ENCODE results near the gene TC2N. TPM values are rescaled to one million over a fixed set of nuclear protein-coding genes. Genes with fewer than 3 reads are reported as not detected.
A peak's percentile ranks its signal among the peaks of the same experiment; 100 is the strongest.
"Not testable (repeated sequence)": the region's sequence is repeated elsewhere in the genome, so short reads cannot be mapped to it uniquely, and the experiment has no call there.

TC2N gene
- total RNA-seq, 4 donors from 2014 or later, result 19.9 to 38.6 (median 29.2) TPM

- ATAC-seq, result no peak
- Histone ChIP-seq H3K27ac (peak overlapping the region in 3 of 4 donors; percentile 1 to 72 (median 60)), H3K9me3 (no peaks in the 10 kb centered on the region), H3K27me3 (no peaks in the 10 kb centered on the region), H3K4me3 (no peak overlapping the region), H3K4me1 (peaks cover 0 to 44% (median 10%) of the 10 kb centered on the region in 3 donors), H3K36me3 (no peaks in the 10 kb centered on the region)
- TF ChIP-seq, protein P1, sequence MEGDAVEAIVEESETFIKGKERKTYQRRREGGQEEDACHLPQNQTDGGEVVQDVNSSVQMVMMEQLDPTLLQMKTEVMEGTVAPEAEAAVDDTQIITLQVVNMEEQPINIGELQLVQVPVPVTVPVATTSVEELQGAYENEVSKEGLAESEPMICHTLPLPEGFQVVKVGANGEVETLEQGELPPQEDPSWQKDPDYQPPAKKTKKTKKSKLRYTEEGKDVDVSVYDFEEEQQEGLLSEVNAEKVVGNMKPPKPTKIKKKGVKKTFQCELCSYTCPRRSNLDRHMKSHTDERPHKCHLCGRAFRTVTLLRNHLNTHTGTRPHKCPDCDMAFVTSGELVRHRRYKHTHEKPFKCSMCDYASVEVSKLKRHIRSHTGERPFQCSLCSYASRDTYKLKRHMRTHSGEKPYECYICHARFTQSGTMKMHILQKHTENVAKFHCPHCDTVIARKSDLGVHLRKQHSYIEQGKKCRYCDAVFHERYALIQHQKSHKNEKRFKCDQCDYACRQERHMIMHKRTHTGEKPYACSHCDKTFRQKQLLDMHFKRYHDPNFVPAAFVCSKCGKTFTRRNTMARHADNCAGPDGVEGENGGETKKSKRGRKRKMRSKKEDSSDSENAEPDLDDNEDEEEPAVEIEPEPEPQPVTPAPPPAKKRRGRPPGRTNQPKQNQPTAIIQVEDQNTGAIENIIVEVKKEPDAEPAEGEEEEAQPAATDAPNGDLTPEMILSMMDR (IDR thresholded peaks at IDR 0.05), result no peak
- TF ChIP-seq POLR2AphosphoS5 (IDR thresholded peaks at IDR 0.05) (no peak), EP300 (IDR thresholded peaks at IDR 0.05) (no peak), POLR2A (IDR thresholded peaks at IDR 0.05) (no peak)
- WGBS, 2 donors (ENCODE audit: low coverage in 1 of 2), result 30 to 56% methylated on average over 3 to 4 of the region's 4 CpGs
These were observed 32.5 kb upstream of the TC2N start for GRCh38 chr14:91899806-91900205.

DNA sequence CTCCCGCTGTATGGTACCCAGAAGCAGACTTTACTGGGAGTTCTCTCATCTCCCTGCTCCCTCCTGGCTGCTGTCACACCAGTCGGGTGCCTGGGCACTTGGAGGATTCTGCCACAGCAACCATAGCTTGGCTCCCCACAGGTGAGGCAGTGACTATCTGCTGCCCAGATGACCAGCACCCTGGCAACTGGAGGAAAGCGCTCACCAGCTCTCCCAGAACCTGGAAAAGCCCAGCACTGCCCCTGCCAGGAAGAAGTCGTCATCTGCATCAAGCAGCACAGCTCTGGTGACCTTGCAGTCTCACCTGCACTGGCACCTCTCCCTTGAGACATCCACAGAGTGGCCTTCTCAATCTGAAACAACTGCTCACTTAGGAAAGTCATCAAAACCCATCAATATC is 31.9 kb upstream of the TC2N start:
- no peak for ATAC-seq
- Histone ChIP-seq H3K36me3 (no peaks in the 10 kb centered on the region), H3K27ac (peak overlapping the region in 3 of 4 donors; percentile 1 to 72 (median 60)), H3K4me1 (peaks cover 0 to 44% (median 10%) of the 10 kb centered on the region in 3 donors), H3K27me3 (no peaks in the 10 kb centered on the region), H3K9me3 (no peaks in the 10 kb centered on the region), H3K4me3 (no peak overlapping the region)
- TF ChIP-seq EP300 (IDR thresholded peaks at IDR 0.05) (no peak), POLR2A (IDR thresholded peaks at IDR 0.05) (no peak), POLR2AphosphoS5 (IDR thresholded peaks at IDR 0.05) (no peak)
- TF ChIP-seq, protein P1 (IDR thresholded peaks at IDR 0.05), result no peak
- WGBS, 2 donors (ENCODE audit: low coverage in 1 of 2), result no CpG with 5 or more reads among the region's 4 CpGs

- WGBS, 2 donors (ENCODE audit: low coverage in 1 of 2), result 79 to 84% methylated on average over 4 to 5 of the region's 5 CpGs
- TF ChIP-seq POLR2AphosphoS5 (IDR thresholded peaks at IDR 0.05) (no peak), POLR2A (IDR thresholded peaks at IDR 0.05) (no peak), EP300 (IDR thresholded peaks at IDR 0.05) (no peak)
- TF ChIP-seq, protein P1 (IDR thresholded peaks at IDR 0.05), result no peak
- H3K27me3 ChIP-seq, result no peaks in the 10 kb centered on the region
- no peaks in the 10 kb centered on the region for H3K36me3 ChIP-seq
- H3K27ac ChIP-seq, result peak overlapping the region in 3 of 4 donors; percentile 61 to 66 (median 63)
- no peaks in the 10 kb centered on the region for H3K9me3 ChIP-seq
- no peak overlapping the region for H3K4me3 ChIP-seq
- no peak for ATAC-seq
- H3K4me1 ChIP-seq, result peaks cover 0 to 44% (median 6%) of the 10 kb centered on the region in 3 donors
These were observed 31.0 kb upstream of the TC2N start for GRCh38 chr14:91898372-91898771.

GRCh38 chr14:91897716-91898115 is 30.4 kb upstream of the TC2N start:
- not testable (repeated sequence) for H3K4me3 ChIP-seq, H3K36me3 ChIP-seq, H3K9me3 ChIP-seq, H3K27me3 ChIP-seq, ATAC-seq
- peaks cover 0 to 44% (median 6%) of the 10 kb centered on the region in 3 donors for H3K4me1 ChIP-seq
- 95 to 100% methylated on average over 3 of the region's 5 CpGs for WGBS, 2 donors (ENCODE audit: low coverage in 1 of 2)
- H3K27ac ChIP-seq, result peak overlapping the region in 3 of 4 donors; percentile 61 to 66 (median 63)

- Histone ChIP-seq H3K4me1 (peaks cover 0 to 48% (median 6%) of the 10 kb centered on the region in 3 donors), H3K4me3 (no peak overlapping the region), H3K36me3 (no peaks in the 10 kb centered on the region), H3K27me3 (no peaks in the 10 kb centered on the region), H3K9me3 (no peaks in the 10 kb centered on the region), H3K27ac (peak overlapping the region in 3 of 4 donors; percentile 61 to 66 (median 63))
- ATAC-seq, result peak; percentile 66
- TF ChIP-seq POLR2AphosphoS5 (IDR thresholded peaks at IDR 0.05) (peak; percentile 90), EP300 (IDR thresholded peaks at IDR 0.05) (no peak), POLR2A (IDR thresholded peaks at IDR 0.05) (no peak)
- TF ChIP-seq, protein P1 (IDR thresholded peaks at IDR 0.05), result no peak
- WGBS, 2 donors (ENCODE audit: low coverage in 1 of 2), result 28% methylated on average over 4 to 5 of the region's 10 CpGs
These were observed 29.9 kb upstream of the TC2N start for GRCh38 chr14:91897106-91897701.
